Subcutaneous adipose tissue (tissue), 4 donors: ENCODE results near the gene NCKAP5. TPM values are rescaled to one million over a fixed set of nuclear protein-coding genes. Genes with fewer than 3 reads are reported as not detected.

Source experiments
- CTCF ChIP-seq: fragments of 450-650 bp; IDR thresholded peaks from one replicate; pipeline ENCODE4 v1.5.1; 2016; ENCODE audit warnings: low read depth, mild to moderate bottlenecking, control low read depth, antibody characterized with exemption, moderate library complexity
- total RNA-seq, 4 donors: library from RNA; depleted of rRNA; stranded (reverse); fragments of >200 nt; gene quantifications; one replicate each; pipeline ENCODE4 v1.1.0, GENCODE V29; 2016

The NCKAP5 gene
- total RNA-seq, 4 donors from 2014 or later: 1.5 to 6.4 (median 3.8) TPM

GRCh38 chr2:133603109-133603508, 34.8 kb upstream of the NCKAP5 start:
- no peak for TF ChIP-seq CTCF

- no peak for TF ChIP-seq CTCF
Observed at GRCh38 chr2:133602538-133602937, 34.3 kb upstream of the NCKAP5 start.

- TF ChIP-seq CTCF: no peak
Observed at GRCh38 chr2:133600266-133600928, 32.1 kb upstream of the NCKAP5 start.

- TF ChIP-seq CTCF: no peak
Observed at GRCh38 chr2:133599811-133600210, 31.5 kb upstream of the NCKAP5 start.

GRCh38 chr2:133599211-133599803, 31.0 kb upstream of the NCKAP5 start:
- TF ChIP-seq CTCF: no peak

GRCh38 chr2:133598769-133599168, 30.5 kb upstream of the NCKAP5 start:
- TF ChIP-seq CTCF: no peak

- no peak for TF ChIP-seq CTCF
Observed at GRCh38 chr2:133596701-133597393, 28.6 kb upstream of the NCKAP5 start.
